Stimulated activated CD8-positive, alpha-beta memory T cell treated with anti-CD3 and anti-CD28 coated beads, Interleukin-15, amount 100 ng/mL, for 24 hours (primary cell): ENCODE measurements around the gene ZNF746.

Source experiments
- DNase-seq: peaks from one replicate; pipeline ENCODE4 v3.0.0-alpha.2; 2020; ENCODE audit warnings: low read depth

The ZNF746 gene

GRCh38 chr7:149427893-149428292 lies 69.7 kb downstream of the ZNF746 start:
- no peak for DNase-seq

- DNase-seq: no peak
These were observed 70.4 kb downstream of the ZNF746 start for GRCh38 chr7:149427096-149427680.

GRCh38 chr7:149423449-149424110 lies 74.0 kb downstream of the ZNF746 start:
- no peak for DNase-seq

- DNase-seq: peak; percentile 18
These were observed 74.7 kb downstream of the ZNF746 start for GRCh38 chr7:149422914-149423301.
